ENCODE data around the gene CALHM6.

Gene CALHM6

GRCh38 chr6:116436586-116436985 lies 24.6 kb upstream of the CALHM6 start:
- DNase-seq (ENCODE audit: low read depth), result no peak
- no peak for TF ChIP-seq CTCF (conservative IDR thresholded peaks at IDR 0.05; ENCODE audit: low read length)
- no peak overlapping the region for H3K4me3 ChIP-seq (ENCODE audit: low read length)

- TF ChIP-seq CTCF (conservative IDR thresholded peaks at IDR 0.05; ENCODE audit: low read length), result no peak
Observed at GRCh38 chr6:116437656-116438055, 23.5 kb upstream of the CALHM6 start.

GRCh38 chr6:116438590-116439448 lies 22.4 kb upstream of the CALHM6 start:
- H3K4me3 ChIP-seq (ENCODE audit: low read length), result no peak overlapping the region
- TF ChIP-seq CTCF (conservative IDR thresholded peaks at IDR 0.05; ENCODE audit: low read length), result no peak
- DNase-seq (ENCODE audit: low read depth), result no peak

More at GRCh38 chr6:116437656-116438055, 23.5 kb upstream of the CALHM6 start:
- no peak for DNase-seq (ENCODE audit: low read depth)
- H3K4me3 ChIP-seq (ENCODE audit: low read length), result no peak overlapping the region

GRCh38 chr6:116439522-116440051 lies 21.6 kb upstream of the CALHM6 start:
- DNase-seq (ENCODE audit: low read depth), result peak; percentile 49
- TF ChIP-seq CTCF (conservative IDR thresholded peaks at IDR 0.05; ENCODE audit: low read length), result no peak
- no peak overlapping the region for H3K4me3 ChIP-seq (ENCODE audit: low read length)

GRCh38 chr6:116443105-116443504 lies 18.1 kb upstream of the CALHM6 start:
- H3K4me3 ChIP-seq (ENCODE audit: low read length), result no peak overlapping the region
- no peak for DNase-seq (ENCODE audit: low read depth)
- TF ChIP-seq CTCF (conservative IDR thresholded peaks at IDR 0.05; ENCODE audit: low read length), result no peak

GRCh38 chr6:116444092-116444491 lies 17.1 kb upstream of the CALHM6 start:
- DNase-seq (ENCODE audit: low read depth), result peak; percentile 54
- TF ChIP-seq CTCF (conservative IDR thresholded peaks at IDR 0.05; ENCODE audit: low read length), result peak; percentile 70
- H3K4me3 ChIP-seq (ENCODE audit: low read length), result no peak overlapping the region

GRCh38 chr6:116444575-116444974 lies 16.6 kb upstream of the CALHM6 start:
- TF ChIP-seq CTCF (conservative IDR thresholded peaks at IDR 0.05; ENCODE audit: low read length), result no peak
- H3K4me3 ChIP-seq (ENCODE audit: low read length), result no peak overlapping the region
- DNase-seq (ENCODE audit: low read depth), result no peak
